HG02852 (cell line): Measurements from ENCODE around the gene PSMG3.
"Not testable (repeated sequence)": the region's sequence is repeated elsewhere in the genome, so short reads cannot be mapped to it uniquely, and the experiment has no call there.

Experiments
- ATAC-seq: cut with Tn5 transposase; IDR thresholded peaks from one replicate; pipeline ENCODE4 v1.9.1; 2021; ENCODE audit warnings: mild to moderate bottlenecking, moderate library complexity; ENCODE audit not compliant: unreplicated experiment

Gene PSMG3

DNA sequence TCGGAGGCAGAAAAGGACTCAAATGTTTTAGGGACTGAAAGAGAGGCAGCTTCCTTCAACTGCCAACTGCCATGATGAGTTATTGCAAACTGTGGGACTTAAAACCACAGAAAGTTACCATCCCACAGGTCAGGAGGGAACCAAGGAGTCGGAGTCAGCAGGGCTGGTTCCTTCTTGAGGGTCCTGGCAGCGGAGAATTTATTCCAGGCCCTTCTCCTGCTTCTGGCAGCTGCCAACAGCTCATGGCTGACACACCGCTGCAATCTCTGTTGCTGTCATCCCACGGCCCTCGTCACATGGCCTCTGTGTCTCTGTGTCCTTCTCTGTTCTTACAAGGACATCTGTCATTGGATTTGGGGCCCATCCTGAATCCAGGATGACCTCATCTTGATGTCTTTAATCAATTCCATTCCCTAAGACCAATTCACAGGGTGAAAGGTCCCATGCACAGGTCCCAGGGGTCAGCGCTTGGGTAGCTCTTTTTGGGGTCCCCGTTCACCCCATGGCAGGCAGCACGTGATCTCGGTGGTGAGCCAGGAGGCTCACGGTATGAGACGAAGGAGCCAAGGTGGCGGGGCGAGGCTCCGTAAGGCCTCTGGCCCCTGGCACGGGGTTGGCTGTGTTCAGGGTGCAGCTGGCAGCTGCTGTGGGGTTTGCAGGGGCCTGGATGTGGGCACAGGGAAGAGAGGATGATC is 27.4 kb upstream of the PSMG3 start:
- ATAC-seq: no peak

- no peak for ATAC-seq
Measured at GRCh38 chr7:1596181-1597043, 26.6 kb upstream of the PSMG3 start.

GRCh38 chr7:1595636-1596035 is 25.8 kb upstream of the PSMG3 start:
- no peak for ATAC-seq

- ATAC-seq: no peak
Measured at GRCh38 chr7:1595027-1595426, 25.2 kb upstream of the PSMG3 start.

- ATAC-seq: no peak
Measured at GRCh38 chr7:1593904-1594421, 24.1 kb upstream of the PSMG3 start.

- no peak for ATAC-seq
Measured at GRCh38 chr7:1593091-1593866, 23.4 kb upstream of the PSMG3 start.

DNA sequence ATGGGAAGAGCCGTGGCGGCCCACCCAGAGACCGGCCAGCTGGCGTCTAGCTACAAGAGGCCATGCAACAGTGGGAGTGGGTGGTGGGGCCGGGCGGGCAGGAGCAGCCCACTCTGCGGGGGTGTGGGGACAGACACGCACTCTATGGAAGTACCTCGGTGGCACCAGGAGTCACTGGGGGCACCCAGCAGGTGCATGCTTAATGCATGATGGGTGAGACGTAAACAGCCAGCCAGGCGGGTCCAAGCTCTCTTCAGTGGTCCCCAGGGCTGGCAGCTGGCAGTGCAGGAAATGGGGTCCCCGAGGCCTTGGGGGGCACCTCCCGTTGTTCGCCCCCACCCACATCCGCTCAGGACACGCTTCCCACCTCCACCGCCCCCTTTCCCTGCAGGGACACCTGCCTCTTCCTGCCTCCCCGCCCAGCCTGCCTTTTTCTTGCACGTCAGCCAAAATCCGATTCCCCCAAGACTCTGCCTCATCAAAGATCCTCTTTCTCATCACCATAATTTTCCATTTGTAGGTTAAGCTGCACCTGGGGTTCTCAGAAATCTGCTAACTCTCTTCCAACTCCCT is 22.6 kb upstream of the PSMG3 start:
- ATAC-seq: no peak

GRCh38 chr7:1591876-1592275 is 22.0 kb upstream of the PSMG3 start:
- no peak for ATAC-seq

DNA sequence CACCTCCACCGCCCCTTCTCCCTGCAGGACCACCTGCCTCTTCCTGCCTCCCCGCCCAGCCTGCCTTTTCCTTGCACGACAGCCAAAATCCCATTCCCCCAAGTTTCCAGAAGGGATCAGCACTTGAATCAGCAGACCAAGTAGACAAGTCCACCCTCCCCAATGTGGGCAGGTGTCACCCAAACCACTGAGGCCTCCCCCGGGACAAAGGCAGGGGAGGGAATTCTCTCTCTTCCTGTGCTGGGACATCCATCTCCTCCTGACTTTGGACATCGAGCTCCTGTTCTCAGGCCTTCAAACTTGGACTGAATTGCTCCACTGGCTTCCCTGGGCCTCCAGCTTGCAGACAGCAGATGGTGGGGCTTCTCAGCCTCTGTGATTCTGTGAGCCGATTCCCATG is 21.6 kb upstream of the PSMG3 start:
- ATAC-seq: no peak

- no peak for ATAC-seq
Measured at GRCh38 chr7:1590887-1591286, 21.1 kb upstream of the PSMG3 start.

- ATAC-seq: no peak
Measured at GRCh38 chr7:1590476-1590875, 20.6 kb upstream of the PSMG3 start.

DNA sequence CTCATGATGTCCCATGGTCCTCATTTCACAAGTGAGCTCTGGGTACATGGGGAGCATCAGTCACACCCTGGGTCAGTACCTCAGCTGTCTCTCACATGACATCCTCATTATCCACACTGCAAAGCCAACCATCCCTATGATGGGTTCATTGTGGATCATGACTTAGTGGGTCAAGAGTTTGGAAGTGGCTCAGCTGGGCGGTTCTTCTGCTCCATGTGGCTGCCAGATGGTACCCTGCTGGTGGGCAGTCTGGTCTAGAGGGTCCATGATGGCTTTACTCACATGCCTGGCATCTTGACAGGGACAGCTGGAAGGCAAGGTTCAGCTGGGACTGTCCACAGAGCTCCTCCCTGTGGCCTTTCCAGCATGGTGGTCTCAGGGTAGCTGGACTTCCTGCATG is 19.1 kb upstream of the PSMG3 start:
- ATAC-seq: no peak

GRCh38 chr7:1587738-1588137 is 17.9 kb upstream of the PSMG3 start:
- ATAC-seq: no peak

GRCh38 chr7:1586827-1587705 is 17.2 kb upstream of the PSMG3 start:
- no peak for ATAC-seq

DNA sequence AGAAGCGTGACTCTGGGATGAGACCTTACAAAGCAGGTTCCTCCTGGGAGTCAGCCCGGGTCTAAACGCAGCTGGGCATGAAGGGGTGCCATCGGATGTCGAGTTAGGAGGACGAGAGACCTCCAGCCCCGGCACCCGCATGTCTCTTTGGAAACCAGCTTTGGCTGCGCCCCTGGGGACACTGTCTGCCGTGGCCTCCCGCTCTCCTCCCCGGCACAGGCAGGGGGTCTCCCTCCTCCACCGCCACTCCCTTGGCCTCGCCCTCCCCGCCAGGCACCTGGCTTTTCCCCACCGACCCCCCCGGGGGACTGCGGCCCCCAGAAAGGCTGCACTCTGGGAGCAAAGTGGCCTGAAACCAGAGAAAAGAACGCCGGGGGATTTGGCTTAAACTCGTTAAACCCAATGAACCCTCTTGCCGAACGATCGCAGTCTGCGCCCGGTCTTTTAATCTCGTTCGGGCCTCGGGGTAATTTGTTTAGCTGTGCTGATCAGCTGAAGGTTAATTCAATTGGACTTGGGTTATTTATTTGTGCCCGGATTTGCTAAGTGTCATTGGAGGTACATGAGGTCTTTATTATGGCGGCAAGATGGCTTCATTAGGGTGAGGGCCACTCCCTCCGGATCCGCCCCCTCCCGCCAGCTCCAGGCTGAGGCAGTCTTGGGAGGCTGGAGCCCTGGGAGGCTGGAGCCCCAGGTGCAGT is 16.4 kb upstream of the PSMG3 start:
- no peak for ATAC-seq

DNA sequence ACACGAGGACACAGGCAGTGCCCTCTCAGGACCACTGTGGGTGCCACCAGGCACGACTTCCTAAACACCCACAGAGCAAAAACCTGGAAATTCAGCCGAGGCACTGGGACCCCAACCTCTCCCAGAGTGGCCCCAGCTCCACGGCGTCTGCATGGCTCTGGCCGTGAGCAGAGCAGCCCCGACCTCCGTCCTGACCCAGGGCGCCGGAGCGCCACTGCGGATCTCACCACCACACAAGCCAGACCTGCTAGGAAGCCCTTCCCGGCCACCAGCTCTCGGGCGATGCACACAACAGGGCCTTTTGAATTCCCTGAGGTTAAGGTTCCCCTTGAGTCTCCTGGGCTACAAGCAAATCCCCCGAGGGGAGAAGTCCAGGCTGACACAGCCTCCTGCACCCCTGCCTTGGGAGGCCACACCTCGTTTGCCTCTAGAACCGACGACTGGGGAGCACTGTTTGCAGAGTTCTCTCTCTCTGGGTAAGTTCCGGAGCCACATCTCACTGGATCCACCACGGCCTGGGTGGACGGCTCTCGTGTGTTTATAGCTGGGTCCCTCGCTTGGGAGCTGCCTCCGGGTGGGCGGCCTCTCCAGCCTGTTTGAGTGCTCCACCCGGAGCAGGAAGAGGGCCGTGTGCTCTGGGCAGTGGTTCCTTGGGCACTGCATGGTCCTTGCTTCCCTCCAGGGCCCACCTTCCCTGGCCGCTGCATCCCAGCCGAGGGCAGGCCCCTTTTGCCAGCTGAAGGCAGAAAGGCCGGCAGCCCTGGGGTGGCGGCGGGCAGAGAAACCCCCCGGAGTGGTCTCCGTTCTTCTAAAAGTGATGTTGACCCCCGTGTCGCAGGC is 15.5 kb upstream of the PSMG3 start:
- no peak for ATAC-seq

DNA sequence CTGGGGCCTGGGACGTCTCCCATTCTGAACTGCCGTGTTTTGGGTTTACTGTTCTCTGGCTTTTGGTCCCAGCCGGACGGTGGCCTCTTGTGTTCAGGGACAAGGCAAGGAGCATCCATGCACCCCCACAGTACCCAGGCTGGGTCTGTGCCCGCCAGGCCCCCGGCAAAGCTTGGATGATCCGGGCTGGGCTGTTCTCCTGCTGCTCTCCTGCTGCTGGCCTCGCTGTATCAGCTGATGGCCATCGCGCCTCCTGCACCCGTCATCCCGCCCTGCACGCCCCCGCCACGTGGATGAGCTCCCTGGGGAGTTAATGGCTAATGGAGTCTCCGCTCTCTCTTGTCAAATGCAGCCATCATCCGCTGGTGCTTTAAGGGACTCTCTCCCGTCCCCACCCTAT is 14.9 kb upstream of the PSMG3 start:
- no peak for ATAC-seq

GRCh38 chr7:1583241-1583930 is 13.6 kb upstream of the PSMG3 start:
- not testable (repeated sequence) for ATAC-seq
